A549 (cell line): ENCODE measurements around the gene CCDC27. TPM values are rescaled to one million over a fixed set of nuclear protein-coding genes. Genes with fewer than 3 reads are reported as not detected.
A peak's percentile ranks its signal among the peaks of the same experiment; 100 is the strongest.

Source experiments
- ATAC-seq, 2 experiments: fragments of 200-7000 bp in 1 of 2; fragments of >200 bp in 1 of 2; cut with Nextera tagmentation in 1 of 2; cut with Tn5 transposase in 1 of 2; 3 replicates each; pipeline versions ENCODE4 v1.8.0 to v1.9.1; 2018 to 2020; ENCODE audit warnings: mild to moderate bottlenecking in 1 of 2, moderate library complexity in 1 of 2
- CTCF ChIA-PET: fragments of 300-600 bp; sonication (Branson Sonifier 250); formaldehyde crosslinking; extraction: SDS; loops from one replicate; lab custom pipeline; 2021; ENCODE audit warnings: antibody characterized with exemption, inconsistent platforms; lab: Yijun Ruan, JAX
- POLR2A ChIA-PET: fragments of 350-600 bp; formaldehyde crosslinking; extraction: SDS; loops from one replicate; lab custom pipeline; 2021; ENCODE audit warnings: antibody characterized with exemption, inconsistent platforms; lab: Yijun Ruan, JAX
- DNase-seq, 2 experiments: peaks; one replicate each; pipeline versions ENCODE4 v3.0.0 to v3.0.0-alpha.2; 2011 to 2016; ENCODE audit warnings: low read depth in 1 of 2, low spot score in 1 of 2
- FAIRE-seq: peaks from 2 replicates; lab custom pipeline; 2011; peaks lifted over from hg19 to GRCh38; lab: Jason Lieb, UNC
- H3K27ac ChIP-seq, 2 experiments: fragments of >200 bp; sonication (Bioruptor Twin); formaldehyde crosslinking; 3 replicates each; pipeline ENCODE4 v1.5.1; 2016 to 2017
- H3K4me1 ChIP-seq: fragments of >200 bp; sonication (Bioruptor Twin); formaldehyde crosslinking; 3 replicates; pipeline ENCODE4 v1.6.1; 2016
- H3K4me2 ChIP-seq: fragments of >200 bp; sonication (Bioruptor Twin); formaldehyde crosslinking; 3 replicates; pipeline ENCODE4 v1.6.1; 2016
- H3K4me3 ChIP-seq: fragments of >200 bp; sonication (Bioruptor Twin); formaldehyde crosslinking; 3 replicates; pipeline ENCODE4 v1.5.1; 2016
- H3K9me3 ChIP-seq: fragments of >200 bp; sonication (Bioruptor Twin); formaldehyde crosslinking; 3 replicates; pipeline ENCODE4 v1.6.1; 2016
- CBX8 ChIP-seq: fragments of 200-600 bp; sonication (generic); IDR thresholded peaks from 2 replicates; pipeline ENCODE4 v1.6.1; 2016
- CEBPB ChIP-seq, 2 experiments: fragments of >200 bp in 1 of 2; sonication (Bioruptor Twin) in 1 of 2; formaldehyde crosslinking in 1 of 2; IDR thresholded peaks; 2 replicates each; pipeline ENCODE4 v1.6.1; 2012 to 2016
- CHD2 ChIP-seq: fragments of 150-350 bp; IDR thresholded peaks from 2 replicates; pipeline ENCODE4 v1.6.1; 2014; ENCODE audit warnings: low read length; ENCODE audit not compliant: partially characterized antibody
- EHF ChIP-seq: fragments of 250-450 bp; sonication (Bioruptor Pico); IDR thresholded peaks from 2 replicates; pipeline ENCODE4 v1.5.0; 2020; ENCODE audit warnings: mild to moderate bottlenecking
- EHMT2 ChIP-seq: fragments of 200-600 bp; sonication (generic); IDR thresholded peaks from 2 replicates; pipeline ENCODE4 v1.6.1; 2016; ENCODE audit warnings: antibody characterized with exemption, low read depth, mild to moderate bottlenecking, moderate library complexity
- EP300 ChIP-seq, 2 experiments: fragments of >200 bp; sonication (Bioruptor Twin); formaldehyde crosslinking; IDR thresholded peaks; 2 replicates in 1 of 2; 3 replicates in 1 of 2; pipeline ENCODE4 v1.6.1; 2016 to 2017
- ESRRA ChIP-seq: fragments of 150-350 bp; IDR thresholded peaks from 2 replicates; pipeline ENCODE4 v1.6.1; 2014; ENCODE audit warnings: mild to moderate bottlenecking, low read length, borderline replicate concordance
- HDAC2 ChIP-seq: fragments of 200-600 bp; sonication (generic); IDR thresholded peaks from 2 replicates; pipeline ENCODE4 v1.6.1; 2016
- HEYL ChIP-seq: fragments of 250-450 bp; sonication (Bioruptor Pico); IDR thresholded peaks from 2 replicates; pipeline ENCODE4 v1.8.0; 2021; ENCODE audit warnings: mild to moderate bottlenecking, moderate library complexity
- JUNB ChIP-seq: fragments of >200 bp; sonication (Bioruptor Twin); formaldehyde crosslinking; IDR thresholded peaks from 2 replicates; pipeline ENCODE4 v1.6.1; 2016
- RAD21 ChIP-seq, 2 experiments: fragments of >200 bp in 1 of 2; sonication (Bioruptor Twin) in 1 of 2; formaldehyde crosslinking in 1 of 2; IDR thresholded peaks in 1 of 2; conservative IDR thresholded peaks in 1 of 2; 2 replicates in 1 of 2; 3 replicates in 1 of 2; pipeline ENCODE4 v1.6.1; 2012 to 2018; ENCODE audit warnings: inconsistent platforms in 1 of 2
- RARB ChIP-seq: fragments of 250-450 bp; sonication (Bioruptor Pico); IDR thresholded peaks from 2 replicates; pipeline ENCODE4 v1.8.0; 2021; ENCODE audit warnings: mild to moderate bottlenecking, moderate library complexity
- REST ChIP-seq: fragments of 200-600 bp; sonication (generic); IDR thresholded peaks from 2 replicates; pipeline ENCODE4 v1.6.1; 2016; ENCODE audit warnings: antibody characterized with exemption, mild to moderate bottlenecking, moderate library complexity
- RFX5 ChIP-seq: fragments of 450-650 bp; IDR thresholded peaks from 2 replicates; pipeline ENCODE4 v1.7.1; 2014; ENCODE audit warnings: antibody characterized with exemption, mild to moderate bottlenecking, moderate library complexity
- RNF2 ChIP-seq: fragments of 200-600 bp; sonication (generic); IDR thresholded peaks from 2 replicates; pipeline ENCODE4 v1.6.1; 2016; ENCODE audit warnings: low read depth, mild to moderate bottlenecking, antibody characterized with exemption, moderate library complexity, borderline replicate concordance
- SMC3 ChIP-seq: fragments of >200 bp; sonication (Bioruptor Twin); formaldehyde crosslinking; IDR thresholded peaks from 3 replicates; pipeline ENCODE4 v1.6.1; 2018; ENCODE audit warnings: inconsistent platforms
- ZC3H11A ChIP-seq: fragments of 450-650 bp; IDR thresholded peaks from 2 replicates; pipeline ENCODE4 v1.6.1; 2014; ENCODE audit warnings: antibody characterized with exemption, mild to moderate bottlenecking
- ZNF302 ChIP-seq: fragments of 250-450 bp; sonication (Bioruptor Pico); IDR thresholded peaks from 2 replicates; pipeline ENCODE4 v1.9.0; 2021; ENCODE audit warnings: inconsistent platforms, mild to moderate bottlenecking, moderate library complexity
- ZSCAN20 ChIP-seq: fragments of 250-450 bp; sonication (Bioruptor Pico); IDR thresholded peaks from 2 replicates; pipeline ENCODE4 v1.8.0; 2022; ENCODE audit warnings: mild to moderate bottlenecking, moderate library complexity
- WGBS: methylation state at CpG from one replicate; pipeline ENCODE4 v1.1.6; 2017; ENCODE audit errors: missing lambda C conversion rate; 5-methylcytosine and 5-hydroxymethylcytosine counted together
- polyA plus RNA-seq, 4 experiments: library from polyadenylated mRNA; depleted of rRNA in 3 of 4; stranded (reverse); fragments of >200 nt; fragmentation: RNase III in 1 of 4; extraction: RNeasy Plus Mini Kit Qiagen cat#74134 plus additional on column Dnase treatment in 1 of 4; gene quantifications; 2 replicates in 3 of 4; 3 replicates in 1 of 4; pipeline ENCODE4 v1.2.3, GENCODE V29; 2011 to 2017

Gene CCDC27
- polyA plus RNA-seq, 2 of the 4 experiments (the other 2 are of a cell fraction) = not detected

GRCh38 chr1:3717715-3718601 lies 34.3 kb upstream of the CCDC27 start:
- TF ChIP-seq REST = peak; percentile 25; the same call in 1 of the 2 replicates
- TF ChIP-seq CBX8 = no peak
- TF ChIP-seq, all 56 proteins: peak for 1
- no peak for DNase-seq
- ChIA-PET POLR2A (no interaction called here), CTCF (interaction anchor here (1.7 to 3.9 kb wide), 2 partner anchors 9 to 22 kb away, joined by 4 to 15 read pairs; no protein-coding TSS in a partner anchor)
- no peak for ATAC-seq
- no peak for FAIRE-seq
- H3K9me3 ChIP-seq = no peaks in the 10 kb centered on the region
- no peak overlapping the region for H3K4me3 ChIP-seq
- WGBS = no CpG with 5 or more reads among the region's 40 CpGs
- no peak overlapping the region for H3K27ac ChIP-seq
- H3K4me1 ChIP-seq = no peaks in the 10 kb centered on the region
- no peak overlapping the region for H3K4me2 ChIP-seq

GRCh38 chr1:3718764-3719163 lies 33.5 kb upstream of the CCDC27 start:
- ATAC-seq = no peak
- TF ChIP-seq ZNF302 (CRISPR knock-in tag) = no peak
- no peak for TF ChIP-seq RARB (CRISPR knock-in tag)
- no peak for TF ChIP-seq REST
- no peak for TF ChIP-seq JUNB
- no peak for DNase-seq
- 25% methylated on average over 4 of the region's 14 CpGs for WGBS
- ChIA-PET POLR2A (no interaction called here), CTCF (interaction anchor here (1.7 to 3.9 kb wide), 2 partner anchors 9 to 23 kb away, joined by 4 to 15 read pairs; no protein-coding TSS in a partner anchor)
- Histone ChIP-seq H3K4me1 (no peaks in the 10 kb centered on the region), H3K27ac (no peak overlapping the region), H3K9me3 (no peaks in the 10 kb centered on the region), H3K4me3 (no peak overlapping the region), H3K4me2 (no peak overlapping the region)
- no peak for FAIRE-seq

GRCh38 chr1:3721955-3722465 lies 30.2 kb upstream of the CCDC27 start:
- ATAC-seq (no peak), FAIRE-seq (no peak), DNase-seq (no peak)
- H3K9me3 ChIP-seq = no peaks in the 10 kb centered on the region
- no peaks in the 10 kb centered on the region for H3K4me1 ChIP-seq
- ChIA-PET POLR2A (no interaction called here), CTCF (interaction anchor here (0.7 to 2.1 kb wide), 4 partner anchors 9 to 102 kb away, joined by 3 to 5 read pairs (median 3); no protein-coding TSS in a partner anchor)
- no peak overlapping the region for H3K27ac ChIP-seq
- no peak overlapping the region for H3K4me2 ChIP-seq
- WGBS = 92% methylated on average over 4 of the region's 20 CpGs
- no peak overlapping the region for H3K4me3 ChIP-seq
- no peak for TF ChIP-seq EHMT2
- no peak for TF ChIP-seq ZC3H11A
- TF ChIP-seq ESRRA = no peak
- no peak for TF ChIP-seq EHF (CRISPR knock-in tag)
- no peak for TF ChIP-seq CHD2
- no peak for TF ChIP-seq HEYL (CRISPR knock-in tag)
- no peak for TF ChIP-seq SMC3
- TF ChIP-seq EP300 (IDR thresholded peaks at IDR 0.05) = no peak
- TF ChIP-seq ZSCAN20 (CRISPR knock-in tag) = no peak
- TF ChIP-seq ZNF302 (CRISPR knock-in tag) = no peak
- no peak for TF ChIP-seq RNF2
- no peak for TF ChIP-seq HDAC2
- TF ChIP-seq REST = no peak
- no peak for TF ChIP-seq RAD21 (conservative IDR thresholded peaks at IDR 0.05 in 1 of 2, IDR thresholded peaks at IDR 0.05 in 1 of 2)
- TF ChIP-seq RFX5 = no peak
- TF ChIP-seq CEBPB (IDR thresholded peaks at IDR 0.05) = no peak
